HepG2 (cell line): ENCODE data around the gene CHADL. TPM values are rescaled to one million over a fixed set of nuclear protein-coding genes. Genes with fewer than 3 reads are reported as not detected.

Experiments
- ATAC-seq: fragments of 200-7000 bp; cut with Tn5 transposase; 3 replicates; pipeline ENCODE4 v1.9.1; 2020; ENCODE audit warnings: mild to moderate bottlenecking, moderate library complexity
- BruUV-seq: library from RNA; stranded (reverse); fragments of 400-500 nt; replicated peaks from 2 replicates; lab custom pipeline; 2021; lab: Mats Ljungman, UMichigan
- CTCF ChIA-PET: fragments of 300-600 bp; formaldehyde crosslinking; extraction: SDS; loops from one replicate; lab custom pipeline; 2021; ENCODE audit warnings: low total read pairs, inconsistent platforms, low intra/inter-chr PET ratio; lab: Yijun Ruan, JAX
- POLR2A ChIA-PET: fragments of 350-600 bp; sonication (Branson Sonifier 250); formaldehyde crosslinking; loops from one replicate; lab custom pipeline; 2020; ENCODE audit warnings: antibody characterized with exemption, inconsistent platforms; lab: Yijun Ruan, JAX
- DNase-seq: peaks from one replicate; pipeline ENCODE4 v3.0.0-alpha.2; 2015; ENCODE audit warnings: low spot score
- FAIRE-seq: peaks from 3 replicates; lab custom pipeline; 2011; peaks lifted over from hg19 to GRCh38; lab: Jason Lieb, UNC
- H2AFZ ChIP-seq: one replicate; pipeline ENCODE4 v1.6.1; 2011; ENCODE audit warnings: low read length, inconsistent platforms
- H3K27ac ChIP-seq: fragments of 300-600 bp; 3 replicates; pipeline ENCODE4 v1.8.0; 2011; ENCODE audit warnings: mixed run types, mild to moderate bottlenecking, mixed read lengths, low read length, inconsistent platforms; ENCODE audit not compliant: insufficient read depth; ENCODE audit errors: extremely low read length
- H3K27me3 ChIP-seq, 2 experiments: fragments of 200-600 bp in 1 of 2; 2 replicates in 1 of 2; 3 replicates in 1 of 2; pipeline versions ENCODE4 v1.6.0 to v1.8.0; 2011; ENCODE audit warnings: low read length in 2 of 2, mild to moderate bottlenecking in 2 of 2, moderate library complexity in 2 of 2, inconsistent platforms in 1 of 2; ENCODE audit not compliant: insufficient read depth in 2 of 2, control insufficient read depth in 1 of 2
- H3K36me3 ChIP-seq, 2 experiments: fragments of 200-600 bp in 1 of 2; replicated peaks in 1 of 2; 2 replicates in 1 of 2; 3 replicates in 1 of 2; pipeline versions ENCODE4 v1.5.1 to v1.8.0; 2011; ENCODE audit warnings: low read length in 2 of 2, inconsistent platforms in 1 of 2; ENCODE audit not compliant: insufficient read depth in 2 of 2, control insufficient read depth in 1 of 2
- H3K4me1 ChIP-seq: 2 replicates; pipeline ENCODE4 v1.5.1; 2012; ENCODE audit warnings: low read length, inconsistent platforms; ENCODE audit not compliant: insufficient read depth
- H3K4me2 ChIP-seq: 2 replicates; pipeline ENCODE4 v1.6.0; 2011; ENCODE audit warnings: low read depth, low read length, inconsistent platforms
- H3K4me3 ChIP-seq, 3 experiments: fragments of 200-600 bp in 1 of 3; sonication (generic), shearing (Covaris generic) in 1 of 3; replicated peaks in 1 of 3; 2 replicates each; pipeline ENCODE4 v1.5.1; 2011 to 2016; ENCODE audit warnings: low read length in 3 of 3, inconsistent platforms in 2 of 3, low read depth in 2 of 3, mild to moderate bottlenecking in 2 of 3, control low read depth in 1 of 3, mixed read lengths in 1 of 3; ENCODE audit not compliant: insufficient read depth in 1 of 3
- H3K79me2 ChIP-seq: one replicate; pipeline ENCODE4 v1.6.1; 2011; ENCODE audit warnings: low read length, inconsistent platforms; ENCODE audit not compliant: insufficient read depth
- H3K9ac ChIP-seq: 2 replicates; pipeline ENCODE4 v1.6.0; 2011; ENCODE audit warnings: mild to moderate bottlenecking, low read depth, low read length, inconsistent platforms; ENCODE audit not compliant: insufficient read depth
- H3K9me3 ChIP-seq: 2 replicates; pipeline ENCODE4 v1.5.1; 2012; ENCODE audit warnings: mild to moderate bottlenecking, low read length
- H4K20me1 ChIP-seq: 2 replicates; pipeline ENCODE4 v1.6.0; 2011; ENCODE audit warnings: inconsistent platforms, mild to moderate bottlenecking, low read length, moderate library complexity; ENCODE audit not compliant: insufficient read depth
- AKAP8 ChIP-seq: sonication (generic); formaldehyde crosslinking; IDR thresholded peaks from 2 replicates; pipeline ENCODE4 v1.5.1; 2020; ENCODE audit warnings: mild to moderate bottlenecking, missing genetic modification reagents
- BRD4 ChIP-seq: sonication (generic); formaldehyde crosslinking; IDR thresholded peaks from 2 replicates; pipeline ENCODE4 v1.4.0; 2020; ENCODE audit warnings: missing genetic modification reagents
- CAMTA2 ChIP-seq: sonication (generic); formaldehyde crosslinking; IDR thresholded peaks from 2 replicates; pipeline ENCODE4 v1.4.0; 2020; ENCODE audit warnings: mild to moderate bottlenecking, missing genetic modification reagents, borderline replicate concordance
- CCDC6 ChIP-seq: sonication (generic); formaldehyde crosslinking; IDR thresholded peaks from 2 replicates; pipeline ENCODE4 v1.8.1; 2022; ENCODE audit warnings: mild to moderate bottlenecking, missing genetic modification reagents, moderate library complexity
- HNRNPLL ChIP-seq: fragments of 200-400 bp; formaldehyde crosslinking; IDR thresholded peaks from 2 replicates; pipeline ENCODE4 v1.6.1; 2017; ENCODE audit warnings: mild to moderate bottlenecking, low read depth, low read length; ENCODE audit not compliant: poor library complexity, severe bottlenecking
- IRX3 ChIP-seq: sonication (generic); formaldehyde crosslinking; IDR thresholded peaks from 2 replicates; pipeline ENCODE4 v1.8.1; 2023; ENCODE audit warnings: mild to moderate bottlenecking, low read depth, missing genetic modification reagents, borderline replicate concordance
- KLF16 ChIP-seq, 2 experiments: sonication (generic) in 1 of 2; formaldehyde crosslinking in 1 of 2; IDR thresholded peaks; 2 replicates each; pipeline versions ENCODE4 v1.6.1 to v1.8.0; 2016 to 2023; ENCODE audit warnings: missing genetic modification reagents in 2 of 2, missing compliant biosample characterization in 1 of 2
- MIER2 ChIP-seq: IDR thresholded peaks from 2 replicates; pipeline ENCODE4 v1.6.1; 2016; ENCODE audit warnings: missing biosample characterization, missing genetic modification reagents
- MXD3 ChIP-seq: IDR thresholded peaks from 2 replicates; pipeline ENCODE4 v1.6.1; 2016; ENCODE audit warnings: mild to moderate bottlenecking, missing biosample characterization, missing genetic modification reagents
- NCOA5 ChIP-seq: sonication (generic); formaldehyde crosslinking; IDR thresholded peaks from 2 replicates; pipeline ENCODE4 v1.4.0; 2020; ENCODE audit warnings: missing genetic modification reagents
- NFE2L2 ChIP-seq: fragments of 150-350 bp; IDR thresholded peaks from 2 replicates; pipeline ENCODE4 v1.6.1; 2014; ENCODE audit warnings: low read length
- POLR2AphosphoS2 ChIP-seq: IDR thresholded peaks from 2 replicates; pipeline ENCODE4 v1.6.1; 2011; ENCODE audit warnings: low read depth, low read length, improper control_type of control experiment
- SPEN ChIP-seq: sonication (generic); formaldehyde crosslinking; IDR thresholded peaks from 2 replicates; pipeline ENCODE4 v1.5.1; 2020; ENCODE audit warnings: low read depth, mild to moderate bottlenecking, missing genetic modification reagents
- ZFP1 ChIP-seq: IDR thresholded peaks from 2 replicates; pipeline ENCODE4 v1.6.1; 2016
- ZFP90 ChIP-seq: sonication (generic); formaldehyde crosslinking; IDR thresholded peaks from 2 replicates; pipeline ENCODE4 v1.8.0; 2022; ENCODE audit warnings: missing genetic modification reagents, mild to moderate bottlenecking, inconsistent platforms, borderline replicate concordance
- ZNF10 ChIP-seq: sonication (generic); formaldehyde crosslinking; IDR thresholded peaks from 2 replicates; pipeline ENCODE4 v1.4.0; 2020; ENCODE audit warnings: mild to moderate bottlenecking, low read depth, missing genetic modification reagents, borderline replicate concordance
- ZNF382 ChIP-seq: sonication (generic); formaldehyde crosslinking; IDR thresholded peaks from 2 replicates; pipeline ENCODE4 v1.5.0; 2020; ENCODE audit warnings: missing genetic modification reagents, mild to moderate bottlenecking, borderline replicate concordance
- ZNF44 ChIP-seq: sonication (generic); formaldehyde crosslinking; IDR thresholded peaks from 2 replicates; pipeline ENCODE4 v1.5.1; 2020; ENCODE audit warnings: mild to moderate bottlenecking, missing genetic modification reagents
- ZNF839 ChIP-seq: sonication (generic); formaldehyde crosslinking; IDR thresholded peaks from 2 replicates; pipeline ENCODE4 v1.4.0; 2020; ENCODE audit warnings: missing genetic modification reagents, mild to moderate bottlenecking, borderline replicate concordance
- WGBS: methylation state at CpG from one replicate; pipeline ENCODE4 v1.1.6; 2017; ENCODE audit warnings: low lambda C conversion rate; 5-methylcytosine and 5-hydroxymethylcytosine counted together
- in situ Hi-C: cut with HindIII; loops from 2 replicates; pipeline ENCODE4 v1.10.0; 2017; ENCODE audit warnings: low pct_unique_long_range_greater_than_20kb; ENCODE audit not compliant: extremely low pct_ligation_motif_present
- intact Hi-C: fragments of 100-400 bp; cut with micrococcal nuclease; formaldehyde crosslinking; loops from one replicate; pipeline ENCODE4 v1.10.0; 2022; ENCODE audit not compliant: unreplicated experiment
- polyA plus RNA-seq, 8 experiments: library from polyadenylated mRNA; depleted of rRNA in 3 of 8; stranded (reverse) in 7 of 8; unstranded in 1 of 8; fragments of >200 nt; fragmentation: Illumina TruSeq in 4 of 8; extraction: Trizol in 4 of 8; gene quantifications; 2 replicates each; pipeline versions ENCODE4 v1.2.1 to v1.2.3, GENCODE V29; 2011 to 2016; ENCODE audit warnings: low read depth in 4 of 8, missing spikeins in 1 of 8, mixed read lengths in 1 of 8; ENCODE audit not compliant: insufficient read depth in 1 of 8
- total RNA-seq, 5 experiments: library from RNA; depleted of rRNA; stranded (reverse); fragments of >200 nt; fragmentation: Illumina TruSeq; extraction: Trizol; gene quantifications; 2 replicates each; pipeline ENCODE4 v1.2.3, GENCODE V29; 2016; ENCODE audit warnings: low read depth in 1 of 5
- TF ChIP-seq, protein P1 (sequence below): sonication (generic); formaldehyde crosslinking; IDR thresholded peaks from 2 replicates; pipeline ENCODE4 v1.5.1; 2020; ENCODE audit warnings: mild to moderate bottlenecking, missing genetic modification reagents, moderate library complexity
- TF ChIP-seq, protein P2 (sequence below): IDR thresholded peaks from 2 replicates; pipeline ENCODE4 v1.6.1; 2012; ENCODE audit warnings: inconsistent platforms

CHADL gene
- total and polyA plus RNA-seq, 2 of the 13 experiments (the other 11 are each of a cell fraction or from before 2014, with no cell fraction given): 2.8 to 8.1 TPM

- WGBS: 96% methylated on average over 7 of the region's 7 CpGs
- peaks cover 48 to 88% of the 10 kb centered on the region in 2 experiments for H3K36me3 ChIP-seq
These were observed 13.5 kb upstream of the CHADL start for GRCh38 chr22:41254230-41254629.

DNA sequence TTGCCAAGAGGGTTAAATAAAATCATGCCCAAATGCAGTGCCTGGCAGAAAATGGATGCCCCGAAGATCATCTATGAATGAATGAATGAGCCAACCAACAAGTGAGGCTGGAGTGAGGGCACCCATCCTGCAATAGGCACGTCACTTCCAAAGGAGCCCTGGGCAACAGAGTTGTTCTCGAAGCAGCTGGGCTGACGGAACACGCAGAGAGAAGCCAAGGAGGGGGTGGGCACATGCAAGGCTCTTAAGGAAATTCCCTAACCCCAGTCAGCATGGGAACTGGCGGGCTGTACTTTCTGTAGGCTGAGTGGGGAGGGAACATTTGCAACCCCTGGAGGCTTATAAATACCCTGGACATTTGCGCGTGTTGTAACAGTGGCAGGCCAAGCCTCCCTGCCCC, 11.6 kb upstream of the CHADL start:
- no peaks in the 10 kb centered on the region for H3K79me2 ChIP-seq
- no peak for DNase-seq
- ChIA-PET CTCF (no interaction called here), POLR2A (no interaction called here)
- H3K4me2 ChIP-seq: no peak overlapping the region
- no peak overlapping the region for H3K27ac ChIP-seq
- H3K4me1 ChIP-seq: no peaks in the 10 kb centered on the region
- no peaks in the 10 kb centered on the region for H3K27me3 ChIP-seq
- H3K36me3 ChIP-seq: peaks cover 51 to 85% of the 10 kb centered on the region in 2 experiments
- H2AFZ ChIP-seq: no peak overlapping the region
- H4K20me1 ChIP-seq: no peaks in the 10 kb centered on the region
- no peak overlapping the region for H3K9ac ChIP-seq
- in situ Hi-C loops: no loop called here
- ATAC-seq: no peak
- TF ChIP-seq, protein P1, sequence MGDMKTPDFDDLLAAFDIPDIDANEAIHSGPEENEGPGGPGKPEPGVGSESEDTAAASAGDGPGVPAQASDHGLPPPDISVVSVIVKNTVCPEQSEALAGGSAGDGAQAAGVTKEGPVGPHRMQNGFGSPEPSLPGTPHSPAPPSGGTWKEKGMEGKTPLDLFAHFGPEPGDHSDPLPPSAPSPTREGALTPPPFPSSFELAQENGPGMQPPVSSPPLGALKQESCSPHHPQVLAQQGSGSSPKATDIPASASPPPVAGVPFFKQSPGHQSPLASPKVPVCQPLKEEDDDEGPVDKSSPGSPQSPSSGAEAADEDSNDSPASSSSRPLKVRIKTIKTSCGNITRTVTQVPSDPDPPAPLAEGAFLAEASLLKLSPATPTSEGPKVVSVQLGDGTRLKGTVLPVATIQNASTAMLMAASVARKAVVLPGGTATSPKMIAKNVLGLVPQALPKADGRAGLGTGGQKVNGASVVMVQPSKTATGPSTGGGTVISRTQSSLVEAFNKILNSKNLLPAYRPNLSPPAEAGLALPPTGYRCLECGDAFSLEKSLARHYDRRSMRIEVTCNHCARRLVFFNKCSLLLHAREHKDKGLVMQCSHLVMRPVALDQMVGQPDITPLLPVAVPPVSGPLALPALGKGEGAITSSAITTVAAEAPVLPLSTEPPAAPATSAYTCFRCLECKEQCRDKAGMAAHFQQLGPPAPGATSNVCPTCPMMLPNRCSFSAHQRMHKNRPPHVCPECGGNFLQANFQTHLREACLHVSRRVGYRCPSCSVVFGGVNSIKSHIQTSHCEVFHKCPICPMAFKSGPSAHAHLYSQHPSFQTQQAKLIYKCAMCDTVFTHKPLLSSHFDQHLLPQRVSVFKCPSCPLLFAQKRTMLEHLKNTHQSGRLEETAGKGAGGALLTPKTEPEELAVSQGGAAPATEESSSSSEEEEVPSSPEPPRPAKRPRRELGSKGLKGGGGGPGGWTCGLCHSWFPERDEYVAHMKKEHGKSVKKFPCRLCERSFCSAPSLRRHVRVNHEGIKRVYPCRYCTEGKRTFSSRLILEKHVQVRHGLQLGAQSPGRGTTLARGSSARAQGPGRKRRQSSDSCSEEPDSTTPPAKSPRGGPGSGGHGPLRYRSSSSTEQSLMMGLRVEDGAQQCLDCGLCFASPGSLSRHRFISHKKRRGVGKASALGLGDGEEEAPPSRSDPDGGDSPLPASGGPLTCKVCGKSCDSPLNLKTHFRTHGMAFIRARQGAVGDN (CRISPR knock-in tag): no peak
- no peak for TF ChIP-seq CAMTA2 (CRISPR knock-in tag)
- BruUV-seq: no TSS peak
- FAIRE-seq: no peak
- H3K9me3 ChIP-seq: no peaks in the 10 kb centered on the region
- intact Hi-C loops: no loop called here
- 90% methylated on average over 6 of the region's 8 CpGs for WGBS
- no peak overlapping the region for H3K4me3 ChIP-seq

More at GRCh38 chr22:41254230-41254629, 13.5 kb upstream of the CHADL start:
- in situ Hi-C loops (no loop called here), intact Hi-C loops (no loop called here)
- POLR2A ChIA-PET: no interaction called here
- Histone ChIP-seq H3K27me3 (no peaks in the 10 kb centered on the region), H3K9ac (no peak overlapping the region), H4K20me1 (no peaks in the 10 kb centered on the region), H3K4me1 (no peaks in the 10 kb centered on the region), H3K27ac (no peak overlapping the region), H3K9me3 (no peaks in the 10 kb centered on the region), H3K4me2 (no peak overlapping the region), H2AFZ (no peak overlapping the region), H3K4me3 (no peak overlapping the region), H3K79me2 (no peaks in the 10 kb centered on the region)
- CTCF ChIA-PET: no interaction called here
- FAIRE-seq: no peak
- ATAC-seq: no peak
- BruUV-seq: no TSS peak
- DNase-seq: no peak
- TF ChIP-seq SPEN: no peak
- TF ChIP-seq AKAP8 (CRISPR knock-in tag): no peak
- TF ChIP-seq NCOA5: no peak
- TF ChIP-seq BRD4: no peak
- TF ChIP-seq ZNF839 (CRISPR knock-in tag): no peak
- no peak for TF ChIP-seq NFE2L2
- no peak for TF ChIP-seq HNRNPLL
- no peak for TF ChIP-seq ZNF382
- TF ChIP-seq POLR2AphosphoS2: no peak
- no peak for TF ChIP-seq MXD3 (CRISPR knock-in tag)
- no peak for TF ChIP-seq ZFP1 (CRISPR knock-in tag)
- TF ChIP-seq ZNF44 (CRISPR knock-in tag): no peak
- no peak for TF ChIP-seq IRX3 (CRISPR knock-in tag)
- TF ChIP-seq ZFP90: no peak
- TF ChIP-seq CCDC6 (CRISPR knock-in tag): no peak
- no peak for TF ChIP-seq ZNF10 (CRISPR knock-in tag)
- TF ChIP-seq, protein P2, sequence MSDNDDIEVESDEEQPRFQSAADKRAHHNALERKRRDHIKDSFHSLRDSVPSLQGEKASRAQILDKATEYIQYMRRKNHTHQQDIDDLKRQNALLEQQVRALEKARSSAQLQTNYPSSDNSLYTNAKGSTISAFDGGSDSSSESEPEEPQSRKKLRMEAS: no peak
- no peak for TF ChIP-seq KLF16 (CRISPR knock-in tag; IDR thresholded peaks at IDR 0.05)
- no peak for TF ChIP-seq MIER2 (CRISPR knock-in tag)
